Breast epithelium (tissue), 3 donors: ENCODE data around the gene SMIM15.

Experiments
- POLR2A ChIP-seq: fragments of 450-650 bp; IDR thresholded peaks from one replicate; pipeline ENCODE4 v1.6.1; 2016; ENCODE audit warnings: antibody characterized with exemption, mild to moderate bottlenecking, moderate library complexity
- TF ChIP-seq, protein P1 (sequence below), 3 donors: fragments of 450-650 bp; IDR thresholded peaks; one replicate each; pipeline ENCODE4 v1.5.1; 2016 to 2017; ENCODE audit warnings: antibody characterized with exemption in 3 of 3, mild to moderate bottlenecking in 3 of 3, moderate library complexity in 3 of 3

DNA sequence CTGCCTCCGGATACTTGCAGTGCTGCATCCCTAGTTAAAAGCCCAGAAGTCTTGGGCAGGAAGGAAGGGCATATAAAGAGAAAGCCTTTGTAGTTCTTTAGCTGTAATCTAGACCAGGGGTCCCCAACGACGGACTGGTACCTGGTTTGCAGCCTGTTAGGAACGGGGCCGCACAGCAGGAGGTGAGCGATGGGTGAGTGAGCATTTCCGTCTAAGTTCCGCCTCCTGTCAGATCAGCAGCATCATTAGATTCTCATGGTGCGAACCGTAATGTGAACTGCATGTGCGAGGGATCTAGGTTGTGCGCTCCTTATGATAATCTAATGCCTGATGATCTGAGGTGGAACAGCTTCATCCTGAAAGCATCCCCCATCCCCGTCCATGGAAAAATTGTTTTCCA is 1.6 kb upstream of the SMIM15 start:
- TF ChIP-seq, protein P1, sequence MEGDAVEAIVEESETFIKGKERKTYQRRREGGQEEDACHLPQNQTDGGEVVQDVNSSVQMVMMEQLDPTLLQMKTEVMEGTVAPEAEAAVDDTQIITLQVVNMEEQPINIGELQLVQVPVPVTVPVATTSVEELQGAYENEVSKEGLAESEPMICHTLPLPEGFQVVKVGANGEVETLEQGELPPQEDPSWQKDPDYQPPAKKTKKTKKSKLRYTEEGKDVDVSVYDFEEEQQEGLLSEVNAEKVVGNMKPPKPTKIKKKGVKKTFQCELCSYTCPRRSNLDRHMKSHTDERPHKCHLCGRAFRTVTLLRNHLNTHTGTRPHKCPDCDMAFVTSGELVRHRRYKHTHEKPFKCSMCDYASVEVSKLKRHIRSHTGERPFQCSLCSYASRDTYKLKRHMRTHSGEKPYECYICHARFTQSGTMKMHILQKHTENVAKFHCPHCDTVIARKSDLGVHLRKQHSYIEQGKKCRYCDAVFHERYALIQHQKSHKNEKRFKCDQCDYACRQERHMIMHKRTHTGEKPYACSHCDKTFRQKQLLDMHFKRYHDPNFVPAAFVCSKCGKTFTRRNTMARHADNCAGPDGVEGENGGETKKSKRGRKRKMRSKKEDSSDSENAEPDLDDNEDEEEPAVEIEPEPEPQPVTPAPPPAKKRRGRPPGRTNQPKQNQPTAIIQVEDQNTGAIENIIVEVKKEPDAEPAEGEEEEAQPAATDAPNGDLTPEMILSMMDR (IDR thresholded peaks at IDR 0.05) = no peak
- no peak for TF ChIP-seq POLR2A
